Stimulated activated naive CD4-positive, alpha-beta T cell treated with Interleukin-2 at 50 U/mL for 16 hours (primary cell): ENCODE measurements around the gene HRH1.
"Not testable (repeated sequence)": the region's sequence is repeated elsewhere in the genome, so short reads cannot be mapped to it uniquely, and the experiment has no call there.

Source experiments
- DNase-seq: peaks from one replicate; lab custom pipeline; 2025; lab: John Stamatoyannopoulos, UW

HRH1 gene

DNA sequence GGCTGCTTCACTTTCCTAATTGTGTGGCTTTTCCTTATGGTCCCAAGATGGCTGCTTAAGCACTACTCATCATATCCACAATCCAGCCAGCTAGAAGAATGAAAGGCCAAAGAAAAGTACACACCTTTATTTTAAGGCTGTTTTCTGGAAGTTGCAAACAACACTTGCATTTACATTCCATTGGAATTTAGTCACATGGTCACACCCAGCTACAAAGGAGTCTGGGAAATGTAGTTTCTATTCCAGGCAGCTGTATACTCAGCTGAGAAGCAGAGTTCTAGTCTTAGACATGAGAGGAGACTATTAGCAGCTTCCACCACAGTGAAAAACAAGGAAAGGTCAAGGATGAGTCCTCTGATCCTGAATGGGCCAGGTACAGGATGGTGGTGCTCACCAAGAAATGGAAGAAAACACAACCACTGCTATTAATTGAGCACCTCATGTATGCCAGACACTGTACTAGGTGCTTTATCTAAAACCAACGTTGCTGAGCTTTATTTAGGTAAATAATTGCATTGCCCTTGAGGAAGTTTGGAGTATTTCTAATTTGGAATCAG, 89.9 kb downstream of the HRH1 start:
- DNase-seq: no peak

DNA sequence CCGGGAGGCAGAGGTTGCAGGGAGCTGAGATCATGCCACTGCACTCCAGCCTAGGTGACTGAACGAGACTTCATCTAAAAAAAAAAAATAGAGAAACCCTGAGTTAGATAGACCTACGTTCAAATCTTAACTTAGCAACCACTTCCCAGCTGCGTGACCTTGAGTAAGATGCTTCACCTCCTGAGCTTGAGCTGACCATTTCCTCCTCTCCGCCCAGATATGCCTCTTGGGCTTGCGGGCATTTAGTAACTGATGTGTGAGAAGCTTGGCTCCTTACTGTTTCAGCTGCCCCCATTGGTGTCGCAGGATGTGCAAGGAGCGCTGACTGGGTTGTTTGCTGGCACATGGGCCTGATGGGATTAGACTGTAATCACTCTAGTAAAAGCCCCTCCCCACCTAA, 91.0 kb downstream of the HRH1 start:
- no peak for DNase-seq

DNA sequence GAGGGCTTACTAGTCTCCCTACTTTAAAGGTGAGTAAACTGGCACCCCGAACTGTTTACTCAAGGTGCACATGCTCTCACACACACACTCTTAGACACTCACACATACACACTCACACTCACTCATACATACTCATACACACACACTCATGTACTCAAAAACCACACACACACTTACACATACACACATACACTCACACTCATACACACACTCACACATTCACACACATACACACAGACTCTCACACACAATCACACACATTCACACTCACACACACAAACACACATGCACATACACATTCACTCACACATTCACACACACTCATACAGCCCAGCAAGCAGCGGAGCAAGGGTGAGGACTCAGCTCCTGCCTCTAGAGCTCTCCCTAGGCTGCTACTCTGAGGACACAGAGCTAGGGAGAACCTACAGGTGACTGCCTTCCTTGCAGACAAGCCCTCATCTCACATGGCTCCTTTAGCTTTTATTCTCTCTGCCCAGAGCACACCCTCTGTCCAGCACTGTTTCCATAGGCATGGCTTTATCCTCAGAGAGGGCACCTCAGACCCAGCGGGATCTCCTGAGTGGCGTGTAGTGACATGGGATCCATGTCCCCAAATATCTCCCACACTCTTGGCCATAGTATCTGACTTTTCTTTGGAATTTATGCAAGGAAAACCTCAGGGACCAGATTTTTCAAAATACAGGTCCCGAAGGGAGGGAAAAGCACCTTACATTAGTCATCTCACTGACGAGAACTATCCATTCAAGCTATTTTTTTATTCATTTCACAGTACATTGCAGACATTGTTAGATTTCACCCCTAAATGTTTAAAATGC, 91.8 kb downstream of the HRH1 start:
- no peak for DNase-seq

DNA sequence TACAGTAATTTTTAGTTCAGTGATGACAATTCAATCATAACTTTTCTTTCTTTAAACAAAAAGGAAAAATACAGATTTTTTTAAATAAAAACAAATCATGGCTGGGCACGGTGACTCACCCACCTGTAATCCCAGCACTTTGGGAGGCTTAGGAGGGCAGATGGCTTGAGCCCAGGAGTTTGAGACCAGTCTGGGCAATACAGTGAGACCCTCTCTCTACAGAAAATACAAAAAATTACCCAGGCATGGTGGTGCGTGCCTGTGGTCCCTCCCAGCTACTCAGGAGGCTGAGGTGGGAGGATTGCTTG, 92.3 kb downstream of the HRH1 start:
- DNase-seq: no peak

DNA sequence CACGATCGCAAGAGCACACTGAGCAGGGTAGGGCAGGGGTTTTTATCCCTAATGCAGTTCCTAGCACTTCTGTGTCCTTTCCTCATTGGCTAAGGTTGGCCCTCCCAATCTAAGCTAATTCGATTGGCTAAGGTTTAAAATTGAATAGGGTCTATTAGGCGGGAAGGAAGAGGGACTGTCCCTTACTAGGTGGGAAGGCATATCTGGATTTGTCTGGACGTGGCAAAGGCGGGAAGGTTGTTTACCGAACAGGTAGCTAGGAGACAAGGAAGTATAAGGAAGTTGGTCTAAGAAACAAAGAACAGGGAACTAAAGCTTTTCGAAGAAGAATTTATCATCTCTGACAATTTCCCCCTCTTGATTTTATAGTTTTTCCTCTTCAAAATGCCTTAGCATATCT, 93.1 kb downstream of the HRH1 start:
- no peak for DNase-seq

DNA sequence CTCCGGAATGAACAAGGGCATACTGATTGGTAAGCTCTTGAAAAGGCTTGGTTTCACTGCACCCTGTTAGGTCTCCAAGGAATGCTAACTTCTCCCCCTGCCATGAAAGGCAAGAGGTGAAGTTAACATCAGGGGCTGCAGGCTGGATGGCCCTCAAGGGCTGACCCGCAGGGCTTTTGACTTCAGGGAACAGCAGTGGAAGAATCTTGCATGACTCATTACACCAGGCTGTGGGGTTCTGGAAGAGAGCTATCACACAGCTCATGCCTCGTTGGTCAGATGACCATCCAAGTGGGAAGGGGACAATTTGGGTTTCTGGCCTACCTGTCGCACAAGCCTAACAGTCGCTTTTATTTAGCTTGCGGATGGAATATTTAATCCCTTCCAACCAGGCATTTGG, 94.3 kb downstream of the HRH1 start:
- no peak for DNase-seq

DNA sequence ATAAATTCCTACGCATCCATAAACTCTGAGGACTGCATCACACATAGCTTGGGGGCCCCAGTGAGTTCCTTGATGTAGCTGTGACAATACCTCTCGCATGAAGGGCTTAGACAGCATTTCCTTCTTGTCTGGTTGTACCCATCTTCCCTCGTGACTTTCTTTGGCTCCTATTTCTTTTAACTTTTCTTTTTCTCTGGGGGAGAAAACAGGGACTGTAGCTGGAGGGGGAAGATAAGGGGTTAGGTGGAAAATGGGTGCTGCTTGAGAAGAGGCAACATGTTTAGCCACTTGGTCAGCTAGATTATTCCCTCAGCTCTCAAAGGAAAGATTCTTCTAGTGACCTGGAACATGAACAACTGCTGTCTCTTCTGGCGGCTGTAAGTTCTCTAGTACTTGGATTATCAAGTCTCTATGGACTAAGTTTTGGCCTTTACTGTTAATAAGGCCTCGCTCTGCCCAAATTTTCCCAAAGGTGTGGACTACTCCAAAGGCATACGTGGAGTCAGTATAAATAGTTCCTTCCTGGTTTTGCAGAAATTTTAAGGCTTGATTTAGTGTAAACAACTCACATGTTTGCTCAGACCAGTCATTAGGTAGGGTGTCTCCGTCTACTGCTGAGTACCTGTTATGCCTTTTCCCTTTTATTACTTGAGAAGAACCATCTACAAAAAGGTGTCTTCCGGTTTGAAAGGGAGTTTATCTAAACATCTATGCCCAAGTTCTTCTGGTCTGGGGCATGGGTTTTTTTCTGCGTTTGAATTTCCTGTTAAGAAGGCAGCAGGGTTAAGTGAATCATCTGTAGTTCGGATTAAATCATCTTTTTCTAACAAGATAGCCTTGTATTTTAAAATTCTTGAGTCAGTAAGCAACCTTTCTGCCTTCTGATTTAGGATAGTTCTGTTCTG, 96.9 kb downstream of the HRH1 start:
- no peak for DNase-seq

DNA sequence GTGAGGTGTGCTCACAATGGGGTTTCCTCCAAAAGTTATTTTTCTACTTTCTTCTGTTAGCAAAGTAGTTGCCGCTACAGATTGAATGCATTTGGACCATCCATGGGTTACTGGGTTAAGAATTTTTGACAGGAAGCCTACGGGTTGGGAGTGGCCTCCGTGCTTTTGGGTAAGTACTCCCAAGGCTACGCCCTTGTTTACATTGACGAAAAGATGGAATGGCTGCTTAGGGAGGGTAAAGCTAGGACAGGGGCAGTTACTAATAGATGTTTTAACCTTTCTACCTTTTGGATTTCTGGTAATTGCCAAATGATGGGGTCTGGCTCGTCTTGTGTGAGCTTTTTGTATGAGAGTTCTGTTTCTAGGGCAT, 97.5 kb downstream of the HRH1 start:
- DNase-seq: no peak

DNA sequence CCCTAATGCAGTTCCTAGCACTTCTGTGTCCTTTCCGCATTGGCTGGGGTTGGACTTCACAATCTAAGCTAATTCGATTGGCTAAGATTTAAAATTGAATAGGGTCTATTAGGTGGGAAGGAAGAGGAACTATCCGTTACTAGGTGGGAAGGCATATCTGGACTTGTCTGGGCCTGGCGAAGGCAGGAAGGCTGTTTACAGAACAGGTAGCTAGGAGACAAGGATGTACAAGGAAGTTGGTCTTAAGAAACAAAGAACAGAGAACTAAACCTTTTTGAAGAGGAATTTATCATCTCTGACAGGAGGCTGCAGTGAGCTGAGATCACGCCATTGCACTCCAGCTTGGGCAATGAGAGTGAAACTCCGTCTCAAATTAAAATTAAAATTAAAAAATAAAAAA, 100.6 kb downstream of the HRH1 start:
- DNase-seq: no peak

DNA sequence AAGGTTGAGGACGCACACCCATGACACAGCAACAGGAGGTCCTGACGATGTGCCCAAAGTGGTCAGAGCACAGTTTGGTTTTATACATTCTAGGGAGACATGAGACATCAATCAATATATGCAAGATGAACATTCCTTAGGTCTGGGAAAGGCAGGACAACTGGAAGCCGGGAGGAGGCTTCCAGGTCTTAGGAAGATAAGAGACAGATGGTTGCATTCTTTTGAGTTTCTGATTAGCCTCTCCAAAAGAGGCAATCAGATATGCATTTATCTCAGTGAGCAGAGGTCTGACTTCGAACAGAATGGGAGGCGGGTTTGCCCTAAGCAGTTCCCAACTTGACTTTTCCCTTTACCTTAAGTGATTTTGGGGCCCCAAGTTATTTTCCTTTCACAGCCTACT, 101.2 kb downstream of the HRH1 start:
- not testable (repeated sequence) for DNase-seq

DNA sequence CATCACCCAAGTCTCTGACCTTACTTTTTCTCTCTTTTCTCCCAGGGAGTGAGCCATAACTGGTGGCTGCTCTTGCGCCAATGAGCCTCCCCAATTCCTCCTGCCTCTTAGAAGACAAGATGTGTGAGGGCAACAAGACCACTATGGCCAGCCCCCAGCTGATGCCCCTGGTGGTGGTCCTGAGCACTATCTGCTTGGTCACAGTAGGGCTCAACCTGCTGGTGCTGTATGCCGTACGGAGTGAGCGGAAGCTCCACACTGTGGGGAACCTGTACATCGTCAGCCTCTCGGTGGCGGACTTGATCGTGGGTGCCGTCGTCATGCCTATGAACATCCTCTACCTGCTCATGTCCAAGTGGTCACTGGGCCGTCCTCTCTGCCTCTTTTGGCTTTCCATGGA, 104.7 kb downstream of the HRH1 start:
- no peak for DNase-seq

DNA sequence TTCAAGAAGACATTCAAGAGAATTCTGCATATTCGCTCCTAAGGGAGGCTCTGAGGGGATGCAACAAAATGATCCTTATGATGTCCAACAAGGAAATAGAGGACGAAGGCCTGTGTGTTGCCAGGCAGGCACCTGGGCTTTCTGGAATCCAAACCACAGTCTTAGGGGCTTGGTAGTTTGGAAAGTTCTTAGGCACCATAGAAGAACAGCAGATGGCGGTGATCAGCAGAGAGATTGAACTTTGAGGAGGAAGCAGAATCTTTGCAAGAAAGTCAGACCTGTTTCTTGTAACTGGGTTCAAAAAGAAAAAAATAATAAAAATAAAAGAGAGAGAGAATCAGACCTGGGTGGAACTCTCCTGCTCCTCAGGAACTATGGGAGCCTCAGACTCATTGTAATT, 106.2 kb downstream of the HRH1 start:
- no peak for DNase-seq

DNA sequence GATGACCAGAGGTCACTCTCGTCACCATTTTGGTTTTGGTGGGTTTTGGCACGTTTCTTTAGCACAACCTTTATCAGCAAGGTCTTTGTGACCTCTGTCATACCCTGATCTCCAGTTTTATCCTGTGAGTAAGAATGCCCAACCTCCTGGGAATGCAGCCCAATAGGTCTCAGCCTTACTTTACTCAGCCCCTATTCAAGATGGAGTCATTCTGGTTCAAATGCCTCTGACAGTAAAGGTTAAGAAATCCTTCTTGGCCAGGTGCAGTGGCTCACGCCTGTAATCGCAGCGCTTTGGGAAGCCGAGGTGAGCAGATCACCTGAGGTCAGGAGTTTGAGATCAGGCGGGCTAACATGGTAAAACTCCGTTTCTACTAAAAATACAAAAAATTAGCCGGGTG, 114.7 kb downstream of the HRH1 start:
- no peak for DNase-seq

DNA sequence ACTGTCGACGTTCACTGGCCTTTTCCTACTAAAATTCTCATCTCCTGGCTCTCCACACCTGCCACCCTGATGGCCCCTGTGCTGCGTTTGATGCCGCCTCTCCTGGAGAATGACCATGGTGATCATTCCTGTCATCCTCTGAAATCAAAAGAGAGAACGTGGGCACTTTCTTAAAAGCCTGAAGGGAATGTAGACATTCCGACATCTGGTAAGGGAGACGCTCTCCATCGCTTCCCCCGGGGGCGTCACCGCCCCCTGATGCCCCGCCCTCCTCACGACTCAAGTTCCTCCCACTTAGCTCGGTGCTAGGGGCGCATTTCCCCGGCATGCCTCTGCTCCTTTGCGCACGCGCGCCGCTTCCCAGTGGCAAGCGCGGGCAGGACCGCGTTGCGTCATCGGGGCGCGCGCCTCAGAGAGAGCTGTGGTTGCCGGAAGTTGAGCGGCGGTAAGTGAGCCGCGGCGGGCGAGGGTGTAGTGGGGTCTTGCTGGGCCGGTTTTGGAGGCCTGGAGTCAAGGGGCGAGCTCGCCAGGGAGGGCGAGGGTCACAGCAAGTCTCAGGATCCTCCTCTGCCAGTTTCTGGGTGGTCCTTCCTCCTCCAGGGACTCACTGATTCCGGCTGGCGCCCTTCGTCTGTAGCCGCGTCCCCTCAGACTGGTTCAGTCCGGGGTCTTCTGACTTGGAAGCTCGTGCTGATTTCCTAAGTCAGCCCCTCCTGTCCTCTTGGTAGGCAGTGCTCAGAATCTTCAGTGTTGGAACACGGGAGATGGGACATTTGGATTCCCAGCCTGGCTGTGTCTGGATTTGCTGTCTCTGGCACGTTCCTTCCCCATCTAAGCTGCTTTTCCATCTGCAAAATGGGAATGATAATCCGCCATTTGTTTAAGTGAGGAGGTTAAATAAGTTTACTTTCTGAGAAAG, 118.0 kb downstream of the HRH1 start, which contains the start of gene ATG7:
ATG7 (plus strand) TSS at position 412 of the 919 bp plus-strand sequence. CDS start 26,299 bp downstream, outside the sequence.
- DNase-seq: peak; percentile 95

DNA sequence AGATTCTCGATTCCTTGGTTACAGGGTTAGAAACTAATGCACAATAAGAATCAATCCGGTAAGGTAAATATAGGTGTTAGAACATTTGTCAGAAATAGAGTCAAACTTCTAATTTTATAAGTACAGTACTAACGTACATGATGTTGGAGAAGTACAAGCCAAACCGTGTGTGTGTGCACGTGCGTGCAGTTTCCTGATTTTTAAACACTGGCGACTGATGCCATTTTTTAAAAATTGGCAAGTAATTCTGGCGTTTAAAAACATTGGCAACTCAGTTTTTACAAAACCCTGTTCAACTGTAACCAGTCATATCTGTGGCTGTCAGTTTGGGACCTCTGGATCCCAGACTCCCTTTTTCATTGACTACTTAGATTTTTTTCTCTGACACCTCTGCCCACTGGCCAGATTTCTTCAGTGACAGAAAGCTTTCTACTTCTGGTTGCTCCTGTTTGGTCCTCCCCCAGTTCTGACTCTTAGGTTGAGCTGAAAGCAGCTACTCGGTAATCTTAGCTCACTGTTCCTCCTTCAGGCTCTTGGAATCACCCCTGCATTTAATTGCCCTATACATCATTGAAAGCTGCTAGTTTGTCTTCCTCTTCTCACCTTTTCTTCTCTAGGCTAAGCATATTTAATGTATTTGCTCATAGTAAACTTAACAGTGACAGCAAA, 118.7 kb downstream of the HRH1 start:
- DNase-seq: no peak

DNA sequence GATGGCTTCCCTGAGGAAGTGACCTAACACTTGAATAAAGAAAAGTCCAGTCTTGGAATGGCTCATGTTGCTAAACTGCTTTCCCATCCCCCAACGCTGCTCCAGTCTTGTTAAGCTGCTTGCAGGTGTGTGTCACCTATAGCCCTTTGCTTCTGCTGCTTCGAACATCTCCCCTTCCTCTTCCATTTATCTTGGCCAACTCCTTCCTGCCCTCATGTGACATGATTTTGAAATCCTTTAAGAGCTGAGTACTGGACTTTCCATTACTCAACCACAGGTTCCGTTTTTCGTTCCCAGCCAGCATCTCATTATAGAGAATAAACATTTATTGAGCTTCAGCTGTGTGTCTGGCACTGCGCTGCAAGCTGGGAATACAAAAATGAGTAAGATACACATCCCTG, 119.6 kb downstream of the HRH1 start:
- no peak for DNase-seq

DNA sequence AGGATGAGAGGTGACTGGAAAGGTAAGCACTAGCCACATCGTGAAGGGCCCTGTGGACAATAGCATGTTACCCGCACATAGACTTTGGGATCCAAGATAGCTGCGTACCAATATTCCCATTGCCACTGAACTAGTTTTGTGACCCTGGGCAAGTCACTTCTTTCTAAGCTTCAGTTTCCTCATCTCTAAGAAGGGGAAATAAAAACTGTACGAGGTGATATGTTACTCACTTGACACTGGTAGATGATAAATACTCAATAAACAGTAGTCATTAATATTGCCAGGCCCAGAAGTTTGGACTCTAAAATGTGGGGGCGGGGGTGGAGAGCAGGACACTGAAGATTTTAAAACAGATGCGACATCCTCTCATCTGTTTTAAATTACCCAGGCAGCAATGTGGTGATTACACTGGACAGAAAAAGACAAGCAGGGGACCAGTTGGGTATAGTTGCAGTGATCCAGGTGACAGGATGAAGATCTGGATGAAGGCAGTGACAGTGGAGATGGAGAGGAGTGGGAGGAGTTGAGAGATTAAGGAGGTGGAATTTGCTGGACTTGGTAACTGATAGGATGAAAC, 120.4 kb downstream of the HRH1 start:
- no peak for DNase-seq

DNA sequence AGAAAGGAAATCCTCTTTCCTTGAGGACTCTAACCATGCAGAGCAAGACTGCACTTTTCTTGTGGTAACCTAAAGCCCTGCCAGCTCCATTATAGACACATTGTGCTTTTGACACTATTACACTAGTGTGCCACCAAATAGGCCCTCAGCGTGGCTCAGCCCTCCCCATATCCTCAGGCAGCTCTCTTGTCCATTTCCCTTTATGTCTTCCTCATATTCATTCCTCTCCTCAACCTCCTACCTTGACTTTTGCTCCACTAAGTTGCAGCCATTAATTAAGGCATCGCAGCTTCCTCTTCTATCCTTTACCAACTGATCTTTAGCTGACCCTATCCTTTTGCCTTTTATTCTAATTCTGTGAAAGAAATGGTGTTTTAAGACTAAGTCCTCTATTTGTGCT, 121.6 kb downstream of the HRH1 start:
- DNase-seq: no peak

DNA sequence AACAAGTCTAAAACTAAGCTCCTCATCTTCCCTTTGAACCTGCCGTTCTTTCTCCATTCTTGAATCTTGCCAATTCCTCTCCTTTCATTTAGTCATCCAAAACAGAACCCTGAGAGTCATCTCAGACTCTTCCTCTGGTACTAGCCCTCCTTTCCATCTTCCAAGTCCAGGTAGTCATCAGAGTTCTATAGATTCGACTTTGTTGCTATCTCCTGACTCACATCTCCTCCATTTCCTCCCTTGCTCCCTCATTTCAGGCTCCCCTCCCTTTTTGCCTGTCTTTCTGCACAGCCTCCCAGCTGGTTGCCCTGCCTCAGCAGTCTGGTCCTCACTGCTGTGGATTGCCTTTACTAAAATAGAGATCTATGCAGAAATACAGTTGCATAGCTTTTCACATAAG, 122.6 kb downstream of the HRH1 start:
- DNase-seq: no peak

DNA sequence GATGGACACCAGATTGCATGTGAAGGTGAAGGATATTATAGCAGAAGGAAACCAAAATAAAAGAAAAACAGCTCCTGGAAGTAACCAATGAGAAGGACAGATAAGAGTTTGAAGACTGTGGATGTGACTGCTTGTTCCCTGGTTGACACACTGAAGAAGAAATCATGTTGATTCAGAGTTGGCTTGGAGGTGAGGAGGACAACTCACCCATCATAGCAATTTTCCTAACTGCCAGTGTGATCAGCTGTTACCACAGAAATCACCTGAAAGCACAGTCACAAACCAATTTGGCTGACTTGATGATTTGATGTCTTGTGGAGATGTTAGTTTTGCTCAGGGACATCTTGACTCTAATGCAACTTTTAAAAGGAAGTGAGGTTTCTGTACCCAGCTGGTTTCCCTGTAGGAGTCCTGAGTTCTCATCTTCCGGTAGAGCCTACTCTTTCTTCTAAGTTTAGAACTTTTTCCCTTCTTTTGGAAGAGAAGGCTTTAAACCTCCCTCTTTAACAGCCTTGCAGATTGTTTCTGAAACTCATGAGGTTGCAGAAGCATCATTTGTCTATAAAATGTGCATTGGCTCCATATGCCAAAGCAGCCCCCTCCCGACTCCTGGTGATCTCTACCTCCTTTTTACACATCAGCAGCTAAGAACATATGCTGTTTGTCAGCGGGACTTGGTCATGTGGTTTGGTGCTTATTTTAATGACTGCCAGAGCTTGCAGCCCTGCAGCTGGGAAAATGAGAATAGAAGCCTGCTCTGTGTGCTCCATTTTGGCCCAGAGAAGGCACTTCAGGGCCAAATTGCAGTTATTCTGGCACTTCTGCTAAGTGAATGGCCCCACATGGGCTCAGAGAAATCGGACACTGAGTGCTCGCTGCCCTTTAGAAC, 128.2 kb downstream of the HRH1 start:
- DNase-seq: no peak
